OCI-LY7 (cell line): ENCODE measurements around the gene DNASE2.

ENCODE experiments used
- EZH2phosphoT487 ChIP-seq: fragments of 200-600 bp; sonication (generic); IDR thresholded peaks from 2 replicates; pipeline ENCODE4 v1.6.1; 2018; ENCODE audit warnings: low read depth, borderline replicate concordance, mild to moderate bottlenecking, mixed run types, antibody characterized with exemption, low read length, moderate library complexity, mixed read lengths
- TF ChIP-seq, protein P1 (sequence below): fragments of 200-600 bp; sonication (generic); conservative IDR thresholded peaks from 2 replicates; pipeline ENCODE4 v1.5.1; 2014; ENCODE audit warnings: mild to moderate bottlenecking, antibody characterized with exemption, low read length, moderate library complexity, mixed read lengths

DNA sequence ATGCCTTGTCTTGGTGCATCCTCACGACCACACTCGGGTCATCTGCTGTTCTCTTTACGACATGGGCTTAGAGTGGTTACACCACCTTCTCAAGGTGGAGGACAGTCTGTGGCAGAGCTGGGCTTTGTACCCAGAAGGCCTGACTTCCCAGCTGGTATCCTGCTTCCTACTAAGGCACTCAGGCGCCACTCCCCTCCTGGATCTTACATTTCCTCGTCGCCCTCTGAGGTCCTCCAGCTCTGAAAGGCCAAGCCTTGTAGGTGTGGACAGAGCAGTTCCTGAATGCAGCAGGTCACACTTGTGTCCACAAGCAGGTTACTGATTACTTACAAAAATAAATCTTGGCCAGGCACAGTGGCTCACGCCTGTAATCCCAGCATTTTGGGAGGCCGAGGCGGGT lies 25.9 kb upstream of the DNASE2 start:
- TF ChIP-seq, protein P1, sequence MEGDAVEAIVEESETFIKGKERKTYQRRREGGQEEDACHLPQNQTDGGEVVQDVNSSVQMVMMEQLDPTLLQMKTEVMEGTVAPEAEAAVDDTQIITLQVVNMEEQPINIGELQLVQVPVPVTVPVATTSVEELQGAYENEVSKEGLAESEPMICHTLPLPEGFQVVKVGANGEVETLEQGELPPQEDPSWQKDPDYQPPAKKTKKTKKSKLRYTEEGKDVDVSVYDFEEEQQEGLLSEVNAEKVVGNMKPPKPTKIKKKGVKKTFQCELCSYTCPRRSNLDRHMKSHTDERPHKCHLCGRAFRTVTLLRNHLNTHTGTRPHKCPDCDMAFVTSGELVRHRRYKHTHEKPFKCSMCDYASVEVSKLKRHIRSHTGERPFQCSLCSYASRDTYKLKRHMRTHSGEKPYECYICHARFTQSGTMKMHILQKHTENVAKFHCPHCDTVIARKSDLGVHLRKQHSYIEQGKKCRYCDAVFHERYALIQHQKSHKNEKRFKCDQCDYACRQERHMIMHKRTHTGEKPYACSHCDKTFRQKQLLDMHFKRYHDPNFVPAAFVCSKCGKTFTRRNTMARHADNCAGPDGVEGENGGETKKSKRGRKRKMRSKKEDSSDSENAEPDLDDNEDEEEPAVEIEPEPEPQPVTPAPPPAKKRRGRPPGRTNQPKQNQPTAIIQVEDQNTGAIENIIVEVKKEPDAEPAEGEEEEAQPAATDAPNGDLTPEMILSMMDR, result no peak
- no peak for TF ChIP-seq EZH2phosphoT487
